ENCODE results near the gene NF1.
A peak's percentile ranks its signal among the peaks of the same experiment; 100 is the strongest.
"Not testable (repeated sequence)": the region's sequence is repeated elsewhere in the genome, so short reads cannot be mapped to it uniquely, and the experiment has no call there.

NF1 gene, protein sequence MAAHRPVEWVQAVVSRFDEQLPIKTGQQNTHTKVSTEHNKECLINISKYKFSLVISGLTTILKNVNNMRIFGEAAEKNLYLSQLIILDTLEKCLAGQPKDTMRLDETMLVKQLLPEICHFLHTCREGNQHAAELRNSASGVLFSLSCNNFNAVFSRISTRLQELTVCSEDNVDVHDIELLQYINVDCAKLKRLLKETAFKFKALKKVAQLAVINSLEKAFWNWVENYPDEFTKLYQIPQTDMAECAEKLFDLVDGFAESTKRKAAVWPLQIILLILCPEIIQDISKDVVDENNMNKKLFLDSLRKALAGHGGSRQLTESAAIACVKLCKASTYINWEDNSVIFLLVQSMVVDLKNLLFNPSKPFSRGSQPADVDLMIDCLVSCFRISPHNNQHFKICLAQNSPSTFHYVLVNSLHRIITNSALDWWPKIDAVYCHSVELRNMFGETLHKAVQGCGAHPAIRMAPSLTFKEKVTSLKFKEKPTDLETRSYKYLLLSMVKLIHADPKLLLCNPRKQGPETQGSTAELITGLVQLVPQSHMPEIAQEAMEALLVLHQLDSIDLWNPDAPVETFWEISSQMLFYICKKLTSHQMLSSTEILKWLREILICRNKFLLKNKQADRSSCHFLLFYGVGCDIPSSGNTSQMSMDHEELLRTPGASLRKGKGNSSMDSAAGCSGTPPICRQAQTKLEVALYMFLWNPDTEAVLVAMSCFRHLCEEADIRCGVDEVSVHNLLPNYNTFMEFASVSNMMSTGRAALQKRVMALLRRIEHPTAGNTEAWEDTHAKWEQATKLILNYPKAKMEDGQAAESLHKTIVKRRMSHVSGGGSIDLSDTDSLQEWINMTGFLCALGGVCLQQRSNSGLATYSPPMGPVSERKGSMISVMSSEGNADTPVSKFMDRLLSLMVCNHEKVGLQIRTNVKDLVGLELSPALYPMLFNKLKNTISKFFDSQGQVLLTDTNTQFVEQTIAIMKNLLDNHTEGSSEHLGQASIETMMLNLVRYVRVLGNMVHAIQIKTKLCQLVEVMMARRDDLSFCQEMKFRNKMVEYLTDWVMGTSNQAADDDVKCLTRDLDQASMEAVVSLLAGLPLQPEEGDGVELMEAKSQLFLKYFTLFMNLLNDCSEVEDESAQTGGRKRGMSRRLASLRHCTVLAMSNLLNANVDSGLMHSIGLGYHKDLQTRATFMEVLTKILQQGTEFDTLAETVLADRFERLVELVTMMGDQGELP (N-terminal part only)

DNA sequence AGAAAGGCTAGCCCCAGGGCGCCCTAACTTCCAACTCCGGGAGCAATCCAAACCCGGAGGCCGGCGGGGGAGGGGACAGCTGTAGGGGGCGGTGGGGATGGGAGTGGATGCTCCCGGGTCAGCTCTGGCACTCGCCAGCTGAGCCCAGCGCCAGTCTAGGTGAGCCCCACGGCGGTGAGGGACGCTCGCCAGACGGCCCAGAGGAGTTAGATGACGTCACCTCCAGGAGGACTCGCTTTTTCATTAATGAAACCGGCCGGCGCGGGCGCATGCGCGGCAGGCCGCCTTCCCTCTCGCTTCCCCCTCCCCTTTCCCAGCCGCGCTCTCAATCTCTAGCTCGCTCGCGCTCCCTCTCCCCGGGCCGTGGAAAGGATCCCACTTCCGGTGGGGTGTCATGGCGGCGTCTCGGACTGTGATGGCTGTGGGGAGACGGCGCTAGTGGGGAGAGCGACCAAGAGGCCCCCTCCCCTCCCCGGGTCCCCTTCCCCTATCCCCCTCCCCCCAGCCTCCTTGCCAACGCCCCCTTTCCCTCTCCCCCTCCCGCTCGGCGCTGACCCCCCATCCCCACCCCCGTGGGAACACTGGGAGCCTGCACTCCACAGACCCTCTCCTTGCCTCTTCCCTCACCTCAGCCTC, at the start of gene NF1:
TSS of gene NF1 (plus strand) at position 378 of the 636 bp plus-strand sequence. CDS start 333 bp downstream, outside the sequence.
- peak; percentile 92 for DNase-seq (ENCODE audit: low spot score)

GRCh38 chr17:31046856-31047425, 47.8 kb upstream of the NF1 start:
- DNase-seq (ENCODE audit: low spot score), result not testable (repeated sequence)

GRCh38 chr17:31048142-31048541, 46.6 kb upstream of the NF1 start:
- DNase-seq (ENCODE audit: low spot score), result no peak

GRCh38 chr17:31048780-31049179, 46.0 kb upstream of the NF1 start:
- no peak for DNase-seq (ENCODE audit: low spot score)

DNA sequence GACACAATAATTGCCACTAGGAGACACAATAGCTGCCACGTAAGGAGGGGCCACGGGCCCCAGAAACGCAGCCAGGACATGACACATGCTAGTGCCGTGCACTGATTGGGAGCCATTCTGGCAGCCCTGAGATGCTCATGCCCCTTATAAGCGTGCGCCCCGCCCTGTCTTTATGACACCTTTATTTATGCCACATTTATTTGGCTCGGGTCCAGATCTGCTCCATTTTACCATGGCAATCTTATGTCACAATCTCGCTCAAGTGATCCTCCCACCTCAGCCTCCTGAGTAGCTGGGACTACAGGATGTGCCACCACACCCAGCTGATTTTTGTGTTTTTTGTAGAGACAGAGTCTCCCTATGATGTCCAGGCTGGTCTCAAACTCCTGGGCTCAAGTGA, 43.8 kb upstream of the NF1 start:
- DNase-seq (ENCODE audit: low spot score), result no peak

- DNase-seq (ENCODE audit: low spot score), result no peak
These were observed 43.3 kb upstream of the NF1 start for GRCh38 chr17:31051506-31051905.

- DNase-seq (ENCODE audit: low spot score), result no peak
These were observed 42.4 kb upstream of the NF1 start for GRCh38 chr17:31052187-31052889.

- no peak for DNase-seq (ENCODE audit: low spot score)
These were observed 41.7 kb upstream of the NF1 start for GRCh38 chr17:31053071-31053470.

DNA sequence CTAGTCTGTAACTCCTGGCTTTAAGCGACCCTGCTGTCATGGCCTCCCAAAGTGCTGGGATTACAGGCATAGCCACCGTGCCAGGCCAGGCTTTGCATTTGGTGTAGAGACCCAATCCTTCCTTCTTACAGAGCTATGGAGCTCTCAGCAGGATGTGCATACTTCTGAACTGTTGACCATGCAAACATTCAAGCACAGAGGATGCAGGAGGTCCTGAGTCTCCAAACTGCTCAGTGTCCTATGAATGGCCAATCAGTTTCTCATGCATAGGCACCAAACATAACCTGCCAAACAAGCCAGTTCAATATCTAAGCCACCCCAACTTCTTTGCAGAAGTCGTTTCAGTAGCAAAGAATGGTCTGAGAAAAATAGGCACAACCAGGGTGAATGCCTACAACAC, 40.0 kb upstream of the NF1 start:
- no peak for DNase-seq (ENCODE audit: low spot score)

- DNase-seq (ENCODE audit: low spot score), result no peak
These were observed 35.8 kb upstream of the NF1 start for GRCh38 chr17:31058976-31059375.

DNA sequence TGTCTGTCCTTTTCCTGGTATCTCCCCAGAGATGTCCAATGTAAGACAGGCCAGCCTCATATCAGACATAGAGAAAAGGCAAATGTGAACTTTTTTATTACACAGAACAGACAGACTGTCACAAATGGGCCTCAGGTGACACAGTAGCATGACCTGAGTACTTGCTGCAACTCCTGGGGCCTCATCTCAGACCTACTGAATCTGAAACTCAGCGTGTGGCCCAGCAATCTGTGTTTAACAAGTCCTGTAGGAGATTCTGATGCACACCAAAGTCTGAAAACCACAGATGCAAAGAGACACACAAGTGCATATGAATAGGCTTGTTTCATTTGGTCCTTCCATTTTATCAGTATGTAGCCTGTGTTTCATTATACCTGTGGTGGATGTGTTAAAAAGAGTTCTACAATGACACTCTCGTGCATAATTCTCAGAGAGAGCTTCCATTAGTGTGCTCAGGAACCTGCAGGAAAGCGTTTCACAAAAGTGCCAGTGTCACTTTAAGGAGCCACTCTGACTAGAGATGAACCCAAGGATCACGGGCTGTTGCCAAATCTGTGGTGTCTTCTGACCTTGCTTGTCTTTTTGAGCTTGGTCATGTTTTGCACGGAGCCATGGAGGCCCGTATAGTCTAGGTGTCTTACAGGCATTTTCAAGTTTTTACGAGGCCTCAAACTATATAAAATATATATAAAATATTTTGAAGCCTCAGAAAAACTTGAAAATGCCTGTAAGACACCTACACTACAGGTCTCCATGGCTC, 33.8 kb upstream of the NF1 start:
- no peak for DNase-seq (ENCODE audit: low spot score)

DNA sequence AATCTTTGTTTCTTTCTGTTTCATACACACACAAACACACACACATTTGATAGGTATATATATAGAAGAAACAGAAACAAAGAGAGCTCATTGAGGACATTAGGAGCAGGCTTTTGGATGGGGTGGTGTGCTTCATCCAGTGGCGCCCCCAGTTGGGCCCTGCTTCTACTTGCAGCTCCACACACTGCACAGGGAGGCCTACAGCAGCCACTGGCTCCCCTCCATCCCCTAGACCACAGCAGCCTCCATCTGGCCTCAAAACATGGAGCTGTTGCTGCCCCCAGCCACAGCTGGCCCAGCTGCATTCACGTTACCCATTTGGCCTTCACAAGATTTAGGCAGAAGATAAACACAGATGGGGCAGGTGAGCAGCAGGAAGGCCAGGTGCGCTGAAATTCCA, 33.1 kb upstream of the NF1 start:
- DNase-seq (ENCODE audit: low spot score), result no peak

DNA sequence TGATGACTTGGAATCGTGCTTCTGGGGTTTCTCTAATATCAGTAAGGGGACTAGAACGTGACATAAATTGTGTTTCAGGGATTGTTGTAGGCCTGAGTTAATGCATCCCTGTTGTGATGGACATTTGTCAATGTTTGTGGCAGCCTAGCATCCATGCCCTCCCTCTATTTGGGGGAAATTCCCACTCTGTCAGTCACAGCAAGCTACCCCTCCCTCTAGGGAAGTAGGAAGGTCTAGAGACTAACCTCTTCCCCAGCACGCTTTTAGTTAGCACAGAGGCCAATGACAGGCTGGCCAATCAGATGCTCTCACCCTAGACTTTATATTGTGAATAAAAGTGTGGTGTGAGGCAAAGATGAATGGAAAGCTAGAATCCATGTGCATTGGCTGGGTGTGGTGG, 32.4 kb upstream of the NF1 start:
- no peak for DNase-seq (ENCODE audit: low spot score)

- DNase-seq (ENCODE audit: low spot score), result no peak
These were observed 30.1 kb upstream of the NF1 start for GRCh38 chr17:31064707-31065106.

DNA sequence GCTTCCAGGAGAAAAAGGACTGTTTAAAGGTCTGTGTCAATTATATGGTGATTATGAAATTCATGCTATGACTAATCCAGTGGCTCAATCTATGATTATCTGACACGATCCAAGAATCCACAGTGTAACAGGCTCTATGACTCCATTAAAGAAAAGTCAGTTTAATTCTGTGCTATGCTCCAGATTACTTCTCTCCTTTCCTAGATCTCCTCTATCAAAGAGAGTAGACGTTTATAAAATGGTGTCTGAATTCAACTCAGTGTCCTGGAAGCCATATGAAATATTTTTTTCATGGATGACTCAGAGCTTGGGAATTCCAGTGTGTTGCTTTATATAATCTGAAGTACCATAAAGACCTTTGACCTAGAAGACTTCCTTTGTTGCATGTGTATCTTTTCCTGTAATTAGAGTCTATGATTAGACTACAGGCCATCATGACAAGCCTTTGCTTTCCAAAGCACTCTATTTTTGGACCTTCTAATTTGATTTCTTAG, 27.0 kb upstream of the NF1 start:
- DNase-seq (ENCODE audit: low spot score), result no peak

DNA sequence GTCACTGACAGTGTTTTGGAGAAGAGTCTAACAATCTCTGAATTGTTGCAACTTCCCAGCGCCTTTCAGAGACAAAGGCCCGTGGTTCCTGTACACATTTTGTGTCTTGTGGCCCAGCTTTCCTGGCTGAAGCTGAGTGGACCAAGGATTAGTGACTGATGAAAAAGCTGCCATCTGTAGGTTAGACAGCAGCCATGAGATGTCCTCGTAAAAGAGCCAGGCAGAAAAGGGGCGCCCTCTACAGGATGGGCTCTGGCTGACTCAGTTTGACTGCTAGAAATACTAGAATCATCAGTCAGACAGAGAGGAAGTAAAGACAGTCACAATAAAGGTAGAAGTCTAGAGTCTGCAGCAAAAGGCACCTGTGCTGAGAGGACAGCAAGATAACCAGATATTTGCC, 26.5 kb upstream of the NF1 start:
- peak; percentile 13 for DNase-seq (ENCODE audit: low spot score)

DNA sequence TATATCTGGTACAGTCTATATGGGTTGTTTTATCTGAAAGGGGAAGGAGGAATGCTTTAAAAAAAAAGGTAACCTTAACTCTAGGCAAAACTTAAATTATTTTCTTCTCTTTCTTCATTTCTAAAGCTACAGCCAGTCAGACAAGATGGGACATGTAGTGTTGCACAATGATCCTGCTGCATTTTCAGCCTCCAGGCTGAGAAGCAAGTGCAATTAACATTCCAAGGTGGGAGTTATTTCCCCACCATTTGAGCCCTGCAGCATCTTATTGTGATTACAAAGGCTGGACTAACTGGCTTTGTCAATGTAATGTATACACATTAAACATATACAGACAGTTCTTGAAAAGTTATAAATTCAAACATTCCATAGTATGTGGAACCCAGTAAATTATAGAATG, 22.6 kb upstream of the NF1 start:
- DNase-seq (ENCODE audit: low spot score), result no peak

- DNase-seq (ENCODE audit: low spot score), result no peak
These were observed 21.4 kb upstream of the NF1 start for GRCh38 chr17:31073411-31073810.

DNA sequence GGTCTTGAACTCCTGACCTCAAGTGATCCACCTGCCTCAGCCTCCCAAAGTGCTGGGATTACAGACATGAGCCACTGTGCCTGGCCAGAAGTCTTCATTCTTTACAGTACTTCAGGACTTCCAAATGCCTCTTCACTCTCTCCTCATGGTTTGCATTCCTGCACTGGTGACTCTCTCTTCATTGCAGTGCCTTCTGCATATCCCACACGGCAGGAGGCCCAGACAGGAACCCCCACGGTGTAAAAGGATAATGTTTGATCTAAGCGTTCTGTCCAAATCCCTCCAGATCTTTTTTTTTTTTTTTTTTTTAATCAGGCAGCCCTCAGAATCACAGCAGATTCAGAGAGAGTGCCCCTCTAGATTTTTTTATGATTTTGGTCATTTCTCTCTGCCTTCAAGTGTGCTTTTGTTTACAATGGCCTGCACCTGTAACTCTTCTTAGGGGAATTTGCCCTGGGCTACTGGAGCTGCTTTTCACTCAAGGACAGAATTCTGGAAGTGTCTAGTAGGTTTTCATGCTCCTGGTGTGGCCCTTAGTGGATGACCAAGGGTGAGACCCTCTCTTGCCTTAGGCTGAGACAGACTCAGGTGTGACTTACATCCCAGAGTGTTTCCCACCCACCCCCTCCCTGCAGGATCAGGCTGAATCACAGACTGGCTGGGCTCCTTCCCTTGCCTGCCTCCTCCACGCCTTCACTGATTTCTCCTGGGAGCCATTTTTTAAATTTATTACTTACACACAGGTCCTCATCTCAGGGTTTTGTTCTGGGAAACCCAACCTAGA, 19.8 kb upstream of the NF1 start:
- no peak for DNase-seq (ENCODE audit: low spot score)

All from hematopoietic multipotent progenitor cell treated with erythropoietin and hydrocortisone succinate and interleukin-3 and kit ligand, for 17 days (in vitro differentiated cells).